Measurements from ENCODE around the gene ATF1.
"Not testable (repeated sequence)": the region's sequence is repeated elsewhere in the genome, so short reads cannot be mapped to it uniquely, and the experiment has no call there.

ATF1 gene

GRCh38 chr12:50842637-50843493 lies 79.0 kb downstream of the ATF1 start, which contains the start of gene TMPRSS12:
Gene TMPRSS12, plus strand, starts transcription at chr12:50842926. Its CDS starts 39 bp downstream, at chr12:50842965.
- peaks cover 3% of the 10 kb centered on the region for H3K9me3 ChIP-seq (ENCODE audit: severe bottlenecking)
- no peak within 1 kb of the TSS for H3K4me3 ChIP-seq (ENCODE audit: low read depth, low read length)
- no peaks in the 10 kb centered on the region for H3K27me3 ChIP-seq (ENCODE audit: insufficient read depth, low read depth, severe bottlenecking)
- no peak for TF ChIP-seq CTCF (IDR thresholded peaks at IDR 0.05; ENCODE audit: low read depth, low read length)
- no peak within 1 kb of the TSS for H3K27ac ChIP-seq
- DNase-seq = no peak
- H3K36me3 ChIP-seq = no peaks in the 10 kb centered on the region

- Histone ChIP-seq H3K36me3 (no peaks in the 10 kb centered on the region), H3K27me3 (ENCODE audit: insufficient read depth, low read depth, severe bottlenecking) (no peaks in the 10 kb centered on the region), H3K9me3 (ENCODE audit: severe bottlenecking) (peaks cover 3% of the 10 kb centered on the region), H3K27ac (no peak overlapping the region), H3K4me3 (ENCODE audit: low read depth, low read length) (no peak overlapping the region)
- no peak for DNase-seq
- no peak for TF ChIP-seq CTCF (IDR thresholded peaks at IDR 0.05; ENCODE audit: low read depth, low read length)
These were observed 81.2 kb downstream of the ATF1 start for GRCh38 chr12:50845021-50845647.

- TF ChIP-seq CTCF (IDR thresholded peaks at IDR 0.05; ENCODE audit: low read depth, low read length) = no peak
- H3K36me3 ChIP-seq = no peaks in the 10 kb centered on the region
- no peak overlapping the region for H3K27ac ChIP-seq
- no peaks in the 10 kb centered on the region for H3K27me3 ChIP-seq (ENCODE audit: insufficient read depth, low read depth, severe bottlenecking)
- DNase-seq = no peak
- no peak overlapping the region for H3K4me3 ChIP-seq (ENCODE audit: low read depth, low read length)
- H3K9me3 ChIP-seq (ENCODE audit: severe bottlenecking) = no peaks in the 10 kb centered on the region
These were observed 85.1 kb downstream of the ATF1 start for GRCh38 chr12:50848963-50849362.

GRCh38 chr12:50855218-50855617 lies 91.3 kb downstream of the ATF1 start:
- not testable (repeated sequence) for H3K9me3 ChIP-seq (ENCODE audit: severe bottlenecking); DNase-seq; H3K36me3 ChIP-seq; H3K27me3 ChIP-seq (ENCODE audit: insufficient read depth, low read depth, severe bottlenecking); H3K27ac ChIP-seq; H3K4me3 ChIP-seq (ENCODE audit: low read depth, low read length)

GRCh38 chr12:50855679-50856078 lies 91.8 kb downstream of the ATF1 start:
- H3K9me3 ChIP-seq (ENCODE audit: severe bottlenecking); H3K27ac ChIP-seq; H3K27me3 ChIP-seq (ENCODE audit: insufficient read depth, low read depth, severe bottlenecking); H3K36me3 ChIP-seq; H3K4me3 ChIP-seq (ENCODE audit: low read depth, low read length); DNase-seq: not testable (repeated sequence)

GRCh38 chr12:50859621-50860310 lies 95.9 kb downstream of the ATF1 start:
- Histone ChIP-seq H3K9me3 (ENCODE audit: severe bottlenecking) (peaks cover 6% of the 10 kb centered on the region), H3K36me3 (no peaks in the 10 kb centered on the region), H3K27ac (no peak overlapping the region), H3K27me3 (ENCODE audit: insufficient read depth, low read depth, severe bottlenecking) (no peaks in the 10 kb centered on the region), H3K4me3 (ENCODE audit: low read depth, low read length) (no peak overlapping the region)
- no peak for TF ChIP-seq CTCF (IDR thresholded peaks at IDR 0.05; ENCODE audit: low read depth, low read length)
- no peak for DNase-seq

All from WERI-Rb-1 (cell line).